ENCODE results near the gene MYO7B.
A peak's percentile ranks its signal among the peaks of the same experiment; 100 is the strongest.

The MYO7B gene

DNA sequence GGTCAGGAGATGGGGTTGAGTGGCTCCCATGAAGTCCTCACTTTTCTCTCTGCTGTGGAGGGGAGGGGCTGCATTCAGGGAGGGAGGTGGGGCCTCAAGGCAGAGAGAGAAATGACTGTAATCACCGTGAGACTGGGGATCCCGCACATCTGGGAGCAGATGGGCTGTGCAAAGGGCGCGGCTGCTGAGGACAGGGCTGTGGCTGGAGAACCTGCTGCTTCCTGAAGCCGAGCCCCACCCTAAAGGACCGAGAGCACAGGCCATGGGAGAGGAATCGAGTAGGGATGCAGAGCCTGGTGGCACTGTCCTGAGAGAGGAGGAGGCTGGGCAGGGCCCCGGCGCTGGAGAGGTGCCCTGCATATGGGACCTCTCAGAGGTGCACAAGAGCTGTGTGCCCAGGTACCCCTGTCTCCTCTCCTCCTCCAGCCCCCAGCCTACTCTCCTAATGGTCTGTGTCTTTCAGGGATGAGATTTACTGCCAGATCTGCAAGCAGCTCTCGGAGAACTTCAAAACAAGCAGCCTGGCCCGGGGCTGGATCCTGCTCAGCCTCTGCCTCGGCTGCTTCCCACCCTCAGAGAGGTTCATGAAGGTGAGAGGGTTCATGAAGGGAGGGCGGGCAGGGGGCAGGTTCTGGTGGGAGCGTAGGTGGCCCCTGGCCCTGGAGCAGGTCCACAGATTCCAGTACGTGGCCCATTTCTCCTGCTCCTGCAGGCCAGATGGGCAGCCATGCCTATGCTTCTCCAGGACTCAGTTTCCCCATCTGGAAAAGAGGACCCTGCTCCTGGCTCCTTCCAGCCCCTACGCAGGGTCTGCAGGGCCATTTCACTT, 84.6 kb downstream of the MYO7B start:
- no peak; the same call in 2 of the 3 replicates for ATAC-seq (ENCODE audit: low read depth)
- DNase-seq (ENCODE audit: low spot score), result peak; percentile 38
- Histone ChIP-seq H3K4me3 (ENCODE audit: severe bottlenecking) (no peak overlapping the region), H3K27me3 (ENCODE audit: insufficient read depth, poor library complexity, severe bottlenecking) (no peaks in the 10 kb centered on the region), H3K27ac (ENCODE audit: poor library complexity, severe bottlenecking) (no peak overlapping the region), H3K4me1 (ENCODE audit: insufficient read depth, poor library complexity, severe bottlenecking) (peaks cover 11% of the 10 kb centered on the region), H3K36me3 (ENCODE audit: low read depth) (no peaks in the 10 kb centered on the region), H3K9me3 (ENCODE audit: severe bottlenecking) (no peaks in the 10 kb centered on the region)
- TF ChIP-seq, protein P1, sequence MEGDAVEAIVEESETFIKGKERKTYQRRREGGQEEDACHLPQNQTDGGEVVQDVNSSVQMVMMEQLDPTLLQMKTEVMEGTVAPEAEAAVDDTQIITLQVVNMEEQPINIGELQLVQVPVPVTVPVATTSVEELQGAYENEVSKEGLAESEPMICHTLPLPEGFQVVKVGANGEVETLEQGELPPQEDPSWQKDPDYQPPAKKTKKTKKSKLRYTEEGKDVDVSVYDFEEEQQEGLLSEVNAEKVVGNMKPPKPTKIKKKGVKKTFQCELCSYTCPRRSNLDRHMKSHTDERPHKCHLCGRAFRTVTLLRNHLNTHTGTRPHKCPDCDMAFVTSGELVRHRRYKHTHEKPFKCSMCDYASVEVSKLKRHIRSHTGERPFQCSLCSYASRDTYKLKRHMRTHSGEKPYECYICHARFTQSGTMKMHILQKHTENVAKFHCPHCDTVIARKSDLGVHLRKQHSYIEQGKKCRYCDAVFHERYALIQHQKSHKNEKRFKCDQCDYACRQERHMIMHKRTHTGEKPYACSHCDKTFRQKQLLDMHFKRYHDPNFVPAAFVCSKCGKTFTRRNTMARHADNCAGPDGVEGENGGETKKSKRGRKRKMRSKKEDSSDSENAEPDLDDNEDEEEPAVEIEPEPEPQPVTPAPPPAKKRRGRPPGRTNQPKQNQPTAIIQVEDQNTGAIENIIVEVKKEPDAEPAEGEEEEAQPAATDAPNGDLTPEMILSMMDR (IDR thresholded peaks at IDR 0.05; ENCODE audit: poor library complexity, severe bottlenecking), result no peak

DNA sequence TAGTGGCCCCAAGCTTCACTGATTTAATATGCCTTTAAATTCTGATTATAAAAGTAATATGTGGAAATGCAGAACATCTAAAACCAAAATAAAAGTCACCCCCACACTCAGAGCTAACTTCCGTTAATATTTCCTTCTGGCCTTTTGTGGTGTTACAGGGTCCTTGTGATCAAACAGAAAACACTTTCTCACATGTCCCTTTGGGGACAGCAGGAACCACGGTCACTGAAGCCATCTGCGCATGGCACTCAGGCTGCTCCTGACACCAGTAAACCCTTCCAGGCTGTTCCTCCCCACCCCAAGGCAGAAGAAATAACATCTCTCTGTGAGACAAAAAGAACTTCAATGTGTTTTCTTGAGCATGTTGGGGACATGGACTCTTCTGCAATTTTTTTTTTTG, 85.4 kb downstream of the MYO7B start:
- H3K36me3 ChIP-seq (ENCODE audit: low read depth), result no peaks in the 10 kb centered on the region
- ATAC-seq (ENCODE audit: low read depth) (no peak), DNase-seq (ENCODE audit: low spot score) (peak; percentile 29)
- H3K9me3 ChIP-seq (ENCODE audit: severe bottlenecking), result no peaks in the 10 kb centered on the region
- H3K27ac ChIP-seq (ENCODE audit: poor library complexity, severe bottlenecking), result no peak overlapping the region
- peaks cover 6% of the 10 kb centered on the region for H3K4me1 ChIP-seq (ENCODE audit: insufficient read depth, poor library complexity, severe bottlenecking)
- H3K4me3 ChIP-seq (ENCODE audit: severe bottlenecking), result no peak overlapping the region
- no peaks in the 10 kb centered on the region for H3K27me3 ChIP-seq (ENCODE audit: insufficient read depth, poor library complexity, severe bottlenecking)
- TF ChIP-seq, protein P1 (IDR thresholded peaks at IDR 0.05; ENCODE audit: poor library complexity, severe bottlenecking), result no peak

DNA sequence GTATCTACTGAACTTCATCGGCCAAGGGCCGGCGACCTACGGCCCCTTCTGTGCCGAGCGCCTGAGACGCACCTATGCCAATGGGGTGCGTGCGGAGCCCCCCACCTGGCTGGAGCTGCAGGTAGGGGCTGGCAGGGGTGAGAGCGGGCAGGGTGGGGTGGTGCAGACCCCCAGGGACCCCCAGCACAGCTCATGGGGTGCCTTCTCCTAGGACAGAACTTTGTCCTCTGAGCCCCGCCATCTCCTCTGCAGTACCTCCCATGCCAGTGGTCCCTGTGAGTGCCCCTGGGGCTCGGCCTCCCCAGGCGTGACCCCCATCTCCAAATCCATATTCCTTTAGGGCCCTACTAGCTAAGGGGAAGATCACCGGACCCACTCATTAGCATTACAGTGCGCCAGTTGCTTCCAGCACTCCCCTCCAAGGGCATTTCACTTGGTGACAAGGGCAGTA, 86.5 kb downstream of the MYO7B start:
- H3K27me3 ChIP-seq (ENCODE audit: insufficient read depth, poor library complexity, severe bottlenecking), result no peaks in the 10 kb centered on the region
- peaks cover 6% of the 10 kb centered on the region for H3K4me1 ChIP-seq (ENCODE audit: insufficient read depth, poor library complexity, severe bottlenecking)
- H3K4me3 ChIP-seq (ENCODE audit: severe bottlenecking), result no peak overlapping the region
- no peaks in the 10 kb centered on the region for H3K9me3 ChIP-seq (ENCODE audit: severe bottlenecking)
- ATAC-seq (ENCODE audit: low read depth) (no peak), DNase-seq (ENCODE audit: low spot score) (peak; percentile 51)
- no peaks in the 10 kb centered on the region for H3K36me3 ChIP-seq (ENCODE audit: low read depth)
- no peak overlapping the region for H3K27ac ChIP-seq (ENCODE audit: poor library complexity, severe bottlenecking)
- TF ChIP-seq, protein P1 (IDR thresholded peaks at IDR 0.05; ENCODE audit: poor library complexity, severe bottlenecking), result no peak

DNA sequence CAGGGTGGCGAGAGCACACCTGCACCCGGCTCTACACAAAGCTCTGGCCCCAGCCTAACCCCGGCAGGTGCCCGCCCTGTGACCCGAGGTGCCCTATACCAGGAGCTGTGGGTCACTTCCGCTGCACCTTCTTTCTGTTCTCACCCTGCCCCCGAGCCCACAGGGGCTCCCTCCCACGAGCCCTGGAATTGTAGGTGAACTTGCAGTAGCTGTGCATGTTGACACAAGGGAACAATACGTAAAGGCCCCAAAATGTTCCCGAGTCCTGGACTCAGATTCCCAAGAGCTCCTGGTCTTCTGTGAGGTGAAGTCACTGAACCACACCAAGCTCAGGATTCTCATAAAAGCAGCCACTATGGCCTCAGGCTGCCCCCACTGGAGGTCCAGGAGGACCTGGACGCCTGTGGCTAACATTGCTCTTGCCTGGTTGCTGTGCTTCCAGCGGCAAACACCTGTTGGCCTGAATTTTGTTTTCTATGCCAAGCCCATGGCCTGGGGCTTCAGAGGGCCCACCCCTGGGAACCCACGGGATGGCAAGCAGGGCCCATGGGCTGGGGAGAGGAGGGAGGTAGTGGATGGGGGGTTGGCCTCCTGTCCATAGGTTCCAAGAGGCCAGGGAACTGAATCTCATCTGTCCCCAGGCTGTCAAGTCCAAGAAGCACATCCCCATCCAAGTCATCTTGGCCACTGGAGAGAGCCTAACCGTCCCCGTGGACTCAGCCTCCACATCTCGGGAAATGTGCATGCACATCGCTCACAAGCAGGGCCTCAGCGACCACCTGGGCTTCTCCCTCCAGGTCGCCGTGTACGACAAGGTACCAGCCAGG, 87.3 kb downstream of the MYO7B start:
- no peaks in the 10 kb centered on the region for H3K27me3 ChIP-seq (ENCODE audit: insufficient read depth, poor library complexity, severe bottlenecking)
- DNase-seq (ENCODE audit: low spot score), result no peak
- no peak overlapping the region for H3K4me3 ChIP-seq (ENCODE audit: severe bottlenecking)
- H3K36me3 ChIP-seq (ENCODE audit: low read depth), result no peaks in the 10 kb centered on the region
- ATAC-seq (ENCODE audit: low read depth), result no peak
- H3K9me3 ChIP-seq (ENCODE audit: severe bottlenecking), result no peaks in the 10 kb centered on the region
- TF ChIP-seq, protein P1 (IDR thresholded peaks at IDR 0.05; ENCODE audit: poor library complexity, severe bottlenecking), result no peak
- H3K4me1 ChIP-seq (ENCODE audit: insufficient read depth, poor library complexity, severe bottlenecking), result peaks cover 6% of the 10 kb centered on the region
- H3K27ac ChIP-seq (ENCODE audit: poor library complexity, severe bottlenecking), result no peak overlapping the region
